GM21360 (cell line): ENCODE data around the gene WLS.

Experiments used
- ATAC-seq: cut with Tn5 transposase; IDR thresholded peaks from one replicate; pipeline ENCODE4 v1.9.1; 2021; ENCODE audit warnings: mild to moderate bottlenecking, moderate library complexity; ENCODE audit not compliant: unreplicated experiment

WLS gene

GRCh38 chr1:68202239-68202832 lies 30.0 kb downstream of the WLS start:
- no peak for ATAC-seq

GRCh38 chr1:68201546-68202238 lies 30.6 kb downstream of the WLS start:
- ATAC-seq: no peak

- ATAC-seq: no peak
Measured at GRCh38 chr1:68199603-68200002, 32.7 kb downstream of the WLS start.

- no peak for ATAC-seq
Measured at GRCh38 chr1:68198752-68199151, 33.6 kb downstream of the WLS start.

GRCh38 chr1:68197891-68198290 lies 34.4 kb downstream of the WLS start:
- ATAC-seq: no peak

GRCh38 chr1:68197461-68197860 lies 34.9 kb downstream of the WLS start:
- no peak for ATAC-seq

- no peak for ATAC-seq
Measured at GRCh38 chr1:68196676-68197075, 35.6 kb downstream of the WLS start.

GRCh38 chr1:68191717-68192116 lies 40.6 kb downstream of the WLS start:
- ATAC-seq: no peak

- ATAC-seq: no peak
Measured at GRCh38 chr1:68188644-68189340, 43.5 kb downstream of the WLS start.

- ATAC-seq: no peak
Measured at GRCh38 chr1:68188060-68188538, 44.2 kb downstream of the WLS start.

- no peak for ATAC-seq
Measured at GRCh38 chr1:68185743-68186142, 46.6 kb downstream of the WLS start.

- ATAC-seq: no peak
Measured at GRCh38 chr1:68183895-68184294, 48.4 kb downstream of the WLS start.

GRCh38 chr1:68181165-68181556 lies 51.2 kb downstream of the WLS start:
- ATAC-seq: peak; percentile 41

- peak; percentile 49 for ATAC-seq
Measured at GRCh38 chr1:68180441-68181164, 51.7 kb downstream of the WLS start.

- peak; percentile 61 for ATAC-seq
Measured at GRCh38 chr1:68178821-68179490, 53.4 kb downstream of the WLS start.

GRCh38 chr1:68175621-68176398 lies 56.5 kb downstream of the WLS start:
- no peak for ATAC-seq

- ATAC-seq: no peak
Measured at GRCh38 chr1:68174738-68175113, 57.6 kb downstream of the WLS start.

- no peak for ATAC-seq
Measured at GRCh38 chr1:68173936-68174737, 58.2 kb downstream of the WLS start.

- no peak for ATAC-seq
Measured at GRCh38 chr1:68173283-68173935, 58.9 kb downstream of the WLS start.
